ENCODE data around the gene ANKRD36C.

- TF ChIP-seq CTCF (IDR thresholded peaks at IDR 0.05) (peak in 1 of 5 experiments; percentile 24), EP300 (IDR thresholded peaks at IDR 0.05) (peak in 1 of 2 donors; percentile 12)
These were observed at the start of gene ANKRD36C for GRCh38 chr2:95991351-95992094.
